GM12801 (cell line): Measurements from ENCODE around the gene PASK.

ENCODE experiments used
- TF ChIP-seq, protein P1 (sequence below): IDR thresholded peaks from one replicate; pipeline ENCODE4 v1.5.1; 2011; ENCODE audit warnings: control low read depth; ENCODE audit not compliant: insufficient read length; ENCODE audit errors: extremely low read depth

Gene PASK

DNA sequence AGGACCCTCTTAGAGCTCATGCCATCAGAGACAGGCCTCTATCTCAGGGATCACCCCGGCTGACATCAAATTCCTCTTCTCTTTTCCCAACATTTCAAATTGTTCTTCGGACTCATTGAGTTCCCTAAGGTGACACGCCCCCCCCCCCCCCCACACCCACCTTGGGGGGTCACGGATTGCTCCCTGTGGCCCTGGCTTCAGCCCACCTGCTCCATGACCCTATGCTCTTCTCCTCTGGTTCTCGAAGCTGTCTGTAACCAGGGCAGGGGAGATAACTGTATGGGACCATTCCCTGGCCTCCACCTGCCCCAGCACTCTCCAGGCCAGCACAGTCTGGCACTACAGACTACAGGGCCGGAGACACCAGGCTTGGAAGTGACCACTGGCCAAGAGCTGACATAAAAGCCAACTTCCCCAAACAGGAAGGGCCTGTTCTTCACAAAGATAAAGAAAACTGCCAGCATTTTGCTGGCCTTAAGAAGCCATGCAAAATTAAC is 54.3 kb downstream of the PASK start:
- TF ChIP-seq, protein P1, sequence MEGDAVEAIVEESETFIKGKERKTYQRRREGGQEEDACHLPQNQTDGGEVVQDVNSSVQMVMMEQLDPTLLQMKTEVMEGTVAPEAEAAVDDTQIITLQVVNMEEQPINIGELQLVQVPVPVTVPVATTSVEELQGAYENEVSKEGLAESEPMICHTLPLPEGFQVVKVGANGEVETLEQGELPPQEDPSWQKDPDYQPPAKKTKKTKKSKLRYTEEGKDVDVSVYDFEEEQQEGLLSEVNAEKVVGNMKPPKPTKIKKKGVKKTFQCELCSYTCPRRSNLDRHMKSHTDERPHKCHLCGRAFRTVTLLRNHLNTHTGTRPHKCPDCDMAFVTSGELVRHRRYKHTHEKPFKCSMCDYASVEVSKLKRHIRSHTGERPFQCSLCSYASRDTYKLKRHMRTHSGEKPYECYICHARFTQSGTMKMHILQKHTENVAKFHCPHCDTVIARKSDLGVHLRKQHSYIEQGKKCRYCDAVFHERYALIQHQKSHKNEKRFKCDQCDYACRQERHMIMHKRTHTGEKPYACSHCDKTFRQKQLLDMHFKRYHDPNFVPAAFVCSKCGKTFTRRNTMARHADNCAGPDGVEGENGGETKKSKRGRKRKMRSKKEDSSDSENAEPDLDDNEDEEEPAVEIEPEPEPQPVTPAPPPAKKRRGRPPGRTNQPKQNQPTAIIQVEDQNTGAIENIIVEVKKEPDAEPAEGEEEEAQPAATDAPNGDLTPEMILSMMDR, result no peak

GRCh38 chr2:241094172-241094571 is 55.1 kb downstream of the PASK start:
- TF ChIP-seq, protein P1, result no peak

- TF ChIP-seq, protein P1, result no peak
Measured at GRCh38 chr2:241092677-241093076, 56.6 kb downstream of the PASK start.

DNA sequence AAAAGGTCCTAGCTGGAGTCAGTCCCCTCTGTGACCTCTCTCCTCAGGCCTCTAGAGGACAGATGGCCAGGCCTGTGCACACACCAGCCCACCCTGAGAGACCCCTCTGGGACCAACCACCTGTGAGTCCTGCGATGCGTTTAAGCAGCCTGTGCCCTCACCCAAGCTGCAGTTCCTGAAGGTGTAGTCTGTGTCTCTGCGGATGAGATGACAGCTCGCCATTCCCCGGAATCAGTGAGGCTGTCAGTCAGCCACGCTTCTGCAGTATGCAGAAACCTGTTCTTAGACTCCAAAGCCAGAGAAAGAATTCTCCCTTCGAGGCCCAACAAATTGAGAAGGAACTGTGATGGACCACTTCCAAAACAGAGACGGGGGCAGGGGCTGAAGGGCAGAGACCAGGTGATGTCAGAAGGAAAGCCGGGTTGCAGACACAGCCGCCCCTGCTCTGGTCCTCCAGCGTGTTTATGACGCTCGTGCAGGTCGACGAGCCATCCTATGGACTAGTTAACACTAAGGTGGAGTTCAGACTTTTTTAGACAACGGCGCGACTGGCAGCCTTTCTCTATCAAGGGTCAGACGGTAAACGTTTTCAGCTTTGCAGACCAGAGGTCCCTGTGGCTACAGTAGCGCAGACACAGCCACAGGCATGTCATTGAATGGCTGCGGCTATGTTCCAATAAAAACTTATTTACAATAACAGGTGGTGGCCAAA is 57.4 kb downstream of the PASK start:
- TF ChIP-seq, protein P1, result no peak

DNA sequence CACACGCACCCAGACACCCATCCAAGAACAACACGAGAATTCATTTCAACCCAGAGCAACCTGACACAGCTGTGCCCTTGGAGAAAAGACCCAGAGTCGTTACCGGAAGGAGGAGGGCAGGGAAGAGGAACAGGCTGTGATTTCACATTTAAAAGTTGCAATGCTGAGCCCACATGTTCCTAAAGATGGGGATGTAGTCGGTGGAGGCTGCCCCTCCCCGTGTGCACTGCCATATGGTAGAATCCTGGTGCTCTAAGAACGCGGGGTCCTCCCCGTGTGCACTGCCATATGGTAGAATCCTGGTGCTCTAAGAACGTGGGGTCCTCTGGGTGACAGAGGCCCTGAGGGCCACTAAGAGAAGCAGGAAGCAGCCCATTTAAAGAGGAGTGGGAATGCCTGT is 58.1 kb downstream of the PASK start:
- TF ChIP-seq, protein P1, result no peak

GRCh38 chr2:241088791-241089732 is 60.2 kb downstream of the PASK start:
- TF ChIP-seq, protein P1, result no peak

GRCh38 chr2:241088376-241088775 is 60.9 kb downstream of the PASK start:
- TF ChIP-seq, protein P1, result no peak
